Measurements from ENCODE around the gene GPC5.

- TF ChIP-seq CTCF (IDR thresholded peaks at IDR 0.05) = no peak
- TF ChIP-seq POLR2A (IDR thresholded peaks at IDR 0.05) = no peak
Observed at GRCh38 chr13:92103689-92104153, 705.3 kb downstream of the GPC5 start.
